OCI-LY7 (cell line): ENCODE data around the gene SKA2. TPM values are rescaled to one million over a fixed set of nuclear protein-coding genes. Genes with fewer than 3 reads are reported as not detected.

Source experiments
- BruUV-seq: library from RNA; stranded (reverse); fragments of 400-500 nt; replicated peaks from 2 replicates; lab custom pipeline; 2021; lab: Mats Ljungman, UMichigan
- CTCF ChIA-PET: fragments of 300-600 bp; sonication (Branson Sonifier 250); formaldehyde crosslinking; loops from one replicate; lab custom pipeline; 2022; ENCODE audit warnings: antibody characterized with exemption; ENCODE audit not compliant: unreplicated experiment; lab: Charles Lee
- POLR2A ChIA-PET: fragments of 300-600 bp; sonication (Branson Sonifier 250); formaldehyde crosslinking; loops from one replicate; lab custom pipeline; 2022; ENCODE audit warnings: antibody characterized with exemption; lab: Charles Lee
- DNase-seq: peaks from one replicate; pipeline ENCODE4 v3.0.0-alpha.2; 2015; ENCODE audit warnings: low spot score
- H2AFZ ChIP-seq: fragments of 200-600 bp; sonication (generic), shearing (Covaris generic); 2 replicates; pipeline ENCODE4 v1.6.1; 2014; ENCODE audit warnings: mild to moderate bottlenecking, antibody characterized with exemption, low read length, moderate library complexity
- H3K27ac ChIP-seq: fragments of 200-600 bp; sonication (generic); 2 replicates; pipeline ENCODE4 v1.5.1; 2014; ENCODE audit warnings: mixed run types, low read depth, mild to moderate bottlenecking, moderate library complexity, low read length, inconsistent platforms; ENCODE audit not compliant: poor library complexity, severe bottlenecking
- H3K36me3 ChIP-seq: fragments of 200-600 bp; sonication (generic); 2 replicates; pipeline ENCODE4 v1.6.1; 2014; ENCODE audit warnings: mild to moderate bottlenecking, antibody characterized with exemption, low read length, moderate library complexity, mixed read lengths; ENCODE audit not compliant: insufficient read depth
- H3K4me1 ChIP-seq: fragments of 200-600 bp; sonication (generic); 2 replicates; pipeline ENCODE4 v1.5.1; 2014; ENCODE audit warnings: mild to moderate bottlenecking, low read length; ENCODE audit not compliant: insufficient read depth, poor library complexity, severe bottlenecking
- H3K4me2 ChIP-seq: fragments of 200-600 bp; sonication (generic); 2 replicates; pipeline ENCODE4 v1.6.1; 2014; ENCODE audit warnings: mild to moderate bottlenecking, low read length
- H3K4me3 ChIP-seq: fragments of 200-600 bp; sonication (generic); 2 replicates; pipeline ENCODE4 v1.5.1; 2014; ENCODE audit warnings: mild to moderate bottlenecking, low read depth, low read length; ENCODE audit not compliant: poor library complexity, severe bottlenecking
- H3K79me2 ChIP-seq: fragments of 200-600 bp; sonication (generic); 2 replicates; pipeline ENCODE4 v1.6.1; 2016; ENCODE audit warnings: low read depth, mild to moderate bottlenecking, low read length, moderate library complexity, mixed read lengths; ENCODE audit not compliant: insufficient read depth
- H3K9me2 ChIP-seq: fragments of 200-600 bp; sonication (generic); 2 replicates; pipeline ENCODE4 v1.6.1; 2016; ENCODE audit warnings: mild to moderate bottlenecking, low read length, mixed read lengths; ENCODE audit not compliant: insufficient read depth
- H3K9me3 ChIP-seq: fragments of 200-600 bp; sonication (generic); 2 replicates; pipeline ENCODE4 v1.6.1; 2014; ENCODE audit warnings: mild to moderate bottlenecking, mixed run types, low read length, mixed read lengths
- H4K20me1 ChIP-seq: fragments of 200-600 bp; sonication (generic); 2 replicates; pipeline ENCODE4 v1.6.1; 2014; ENCODE audit warnings: mild to moderate bottlenecking, antibody characterized with exemption, low read length, moderate library complexity, mixed read lengths; ENCODE audit not compliant: insufficient read depth
- EZH2phosphoT487 ChIP-seq: fragments of 200-600 bp; sonication (generic); IDR thresholded peaks from 2 replicates; pipeline ENCODE4 v1.6.1; 2018; ENCODE audit warnings: low read depth, borderline replicate concordance, mild to moderate bottlenecking, mixed run types, antibody characterized with exemption, low read length, moderate library complexity, mixed read lengths
- intact Hi-C: fragments of 100-400 bp; cut with micrococcal nuclease; formaldehyde crosslinking; loops from one replicate; pipeline ENCODE4 v1.10.0; 2022; ENCODE audit not compliant: unreplicated experiment
- total RNA-seq, 2 experiments: library from RNA; depleted of rRNA in 1 of 2; stranded (reverse); fragments of >200 nt in 1 of 2; shearing (Covaris generic) in 1 of 2; gene quantifications; 2 replicates each; pipeline ENCODE4 v1.2.3, GENCODE V29; 2014 to 2022
- TF ChIP-seq, protein P1 (sequence below): fragments of 200-600 bp; sonication (generic); conservative IDR thresholded peaks from 2 replicates; pipeline ENCODE4 v1.5.1; 2014; ENCODE audit warnings: mild to moderate bottlenecking, antibody characterized with exemption, low read length, moderate library complexity, mixed read lengths

SKA2 gene
- total RNA-seq, 2 experiments from 2014 or later, result 82.5 to 106 TPM

DNA sequence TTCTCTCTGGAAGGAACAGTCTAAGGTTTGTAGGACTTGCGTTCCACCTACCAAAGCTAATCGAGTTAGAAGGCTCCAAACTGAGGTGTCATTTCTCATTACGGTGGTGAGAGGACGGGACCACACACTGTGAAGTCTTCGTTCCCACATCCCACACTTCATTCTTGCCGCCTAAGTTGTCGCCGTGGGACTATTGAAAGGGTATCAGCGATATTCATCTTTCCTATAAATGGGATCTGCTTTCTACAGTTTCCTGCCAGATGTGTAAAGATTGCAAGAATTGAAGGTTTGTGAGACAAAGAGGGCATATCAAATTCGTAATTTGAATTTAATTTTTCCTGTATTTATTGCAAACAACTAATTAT is 47.7 kb downstream of the SKA2 start:
- Histone ChIP-seq H3K4me3 (peak overlapping the region; percentile 91), H3K79me2 (peaks cover 57% of the 10 kb centered on the region), H3K4me1 (peaks cover 30% of the 10 kb centered on the region), H3K27ac (peak overlapping the region; percentile 84), H3K9me3 (no peaks in the 10 kb centered on the region), H3K4me2 (peak overlapping the region; percentile 89), H4K20me1 (peaks cover 11% of the 10 kb centered on the region), H3K9me2 (no peaks in the 10 kb centered on the region), H2AFZ (peak overlapping the region; percentile 74; the same call in 1 of the 2 replicates), H3K36me3 (peaks cover 57% of the 10 kb centered on the region)
- POLR2A ChIA-PET, result interaction anchor here (0.7 to 1.3 kb wide), 3 partner anchors 13 to 240 kb away, joined by 3 to 8 read pairs (median 7); no protein-coding TSS in a partner anchor
- intact Hi-C loops, result no loop called here
- TSS peak; percentile 90 for BruUV-seq
- TF ChIP-seq, protein P1, sequence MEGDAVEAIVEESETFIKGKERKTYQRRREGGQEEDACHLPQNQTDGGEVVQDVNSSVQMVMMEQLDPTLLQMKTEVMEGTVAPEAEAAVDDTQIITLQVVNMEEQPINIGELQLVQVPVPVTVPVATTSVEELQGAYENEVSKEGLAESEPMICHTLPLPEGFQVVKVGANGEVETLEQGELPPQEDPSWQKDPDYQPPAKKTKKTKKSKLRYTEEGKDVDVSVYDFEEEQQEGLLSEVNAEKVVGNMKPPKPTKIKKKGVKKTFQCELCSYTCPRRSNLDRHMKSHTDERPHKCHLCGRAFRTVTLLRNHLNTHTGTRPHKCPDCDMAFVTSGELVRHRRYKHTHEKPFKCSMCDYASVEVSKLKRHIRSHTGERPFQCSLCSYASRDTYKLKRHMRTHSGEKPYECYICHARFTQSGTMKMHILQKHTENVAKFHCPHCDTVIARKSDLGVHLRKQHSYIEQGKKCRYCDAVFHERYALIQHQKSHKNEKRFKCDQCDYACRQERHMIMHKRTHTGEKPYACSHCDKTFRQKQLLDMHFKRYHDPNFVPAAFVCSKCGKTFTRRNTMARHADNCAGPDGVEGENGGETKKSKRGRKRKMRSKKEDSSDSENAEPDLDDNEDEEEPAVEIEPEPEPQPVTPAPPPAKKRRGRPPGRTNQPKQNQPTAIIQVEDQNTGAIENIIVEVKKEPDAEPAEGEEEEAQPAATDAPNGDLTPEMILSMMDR, result 0 out of 2 replicates have a peak, but pooled peaks have one; percentile 0
- TF ChIP-seq EZH2phosphoT487, result no peak
- CTCF ChIA-PET, result no interaction called here
- DNase-seq, result no peak

DNA sequence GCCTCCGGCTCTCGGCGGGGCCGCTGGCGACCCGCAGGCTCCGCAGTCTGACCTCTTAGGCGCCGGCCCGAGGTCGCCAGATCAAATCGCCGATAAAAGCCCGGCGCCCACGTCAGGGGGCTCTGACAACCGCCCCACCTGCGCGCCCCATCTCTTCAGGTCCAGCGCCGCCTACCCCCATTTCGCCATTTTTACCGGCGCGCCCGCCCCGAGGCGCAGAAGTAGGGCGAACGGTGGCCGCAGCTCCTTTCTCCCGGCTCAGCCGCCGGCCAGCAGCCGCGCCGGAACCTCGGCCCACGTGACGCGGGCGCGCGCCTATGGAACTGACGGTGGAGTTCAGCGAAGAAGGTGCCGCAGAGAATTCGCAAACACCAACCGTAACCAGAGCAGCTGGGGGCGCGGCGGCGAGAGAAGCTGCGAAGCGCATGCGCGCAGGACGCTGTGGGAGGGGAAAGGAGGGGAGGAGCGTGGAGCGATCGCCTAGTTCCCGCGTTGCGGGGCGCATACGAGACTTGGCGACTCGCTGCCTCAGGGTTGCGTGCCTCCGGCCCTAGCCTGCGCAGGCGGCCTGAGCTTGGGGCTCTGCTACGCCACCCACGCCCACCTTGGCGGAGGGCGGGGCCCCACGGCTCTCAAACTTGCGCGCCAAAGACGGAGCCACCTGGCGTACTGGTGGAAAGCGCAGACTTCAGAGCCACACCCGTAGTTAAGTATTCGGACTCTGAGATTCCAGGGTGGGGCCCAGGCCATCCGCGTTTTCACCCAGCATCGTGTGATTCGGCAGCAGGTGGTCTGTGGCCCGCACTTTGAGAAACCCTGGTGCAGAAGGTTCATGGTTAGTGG is 48.3 kb downstream of the SKA2 start, which contains the start of gene TRIM37:
TRIM37 (minus strand) TSS at position 418 of the 843 bp plus-strand sequence. CDS start 419 bp downstream, outside the sequence.
- ChIA-PET POLR2A (interaction anchor here (0.8 to 1.3 kb wide), 3 partner anchors 12 to 65 kb away, joined by 3 to 8 read pairs (median 3); no protein-coding TSS in a partner anchor), CTCF (no interaction called here)
- H3K27ac ChIP-seq, result peak within 1 kb of the TSS; percentile 84

More for the DNA sequence above, 48.3 kb downstream of the SKA2 start, which contains the start of gene TRIM37:
- intact Hi-C loops, result loop anchor here (1.0 kb wide), 1 partner anchor 49 kb away; the partner anchor contains the start of genes PRR11 and SKA2
- H2AFZ ChIP-seq, result peak within 1 kb of the TSS; percentile 80
- DNase-seq, result peak; percentile 100
- TF ChIP-seq, protein P1, result 0 out of 2 replicates have a peak, but pooled peaks have one; percentile 25
- no peak for TF ChIP-seq EZH2phosphoT487
- H3K79me2 ChIP-seq, result peaks cover 61% of the 10 kb centered on the region
- H3K9me3 ChIP-seq, result no peaks in the 10 kb centered on the region
- peaks cover 55% of the 10 kb centered on the region for H3K36me3 ChIP-seq
- H3K9me2 ChIP-seq, result no peaks in the 10 kb centered on the region
- peaks cover 15% of the 10 kb centered on the region; the same call in 1 of the 2 replicates for H4K20me1 ChIP-seq
- H3K4me2 ChIP-seq, result peak within 1 kb of the TSS; percentile 92
- H3K4me1 ChIP-seq, result peaks cover 30% of the 10 kb centered on the region
- H3K4me3 ChIP-seq, result peak within 1 kb of the TSS; percentile 91
- BruUV-seq, result no TSS peak
